Muscle layer of duodenum (tissue), 2 donors: ENCODE results near the gene ITPRIPL2.

ENCODE experiments used
- H3K27ac ChIP-seq: one replicate; pipeline ENCODE4 v1.7.0; 2013; ENCODE audit warnings: mild to moderate bottlenecking, low read length
- H3K27me3 ChIP-seq: one replicate; pipeline ENCODE4 v1.7.0; 2013; ENCODE audit warnings: low read depth, mild to moderate bottlenecking, control low read depth, low read length
- H3K36me3 ChIP-seq, 2 donors: one replicate each; pipeline ENCODE4 v1.7.0; 2013; ENCODE audit warnings: low read length in 2 of 2, control low read depth in 1 of 2, mild to moderate bottlenecking in 1 of 2; ENCODE audit not compliant: insufficient read depth in 2 of 2, control insufficient read depth in 1 of 2
- H3K4me1 ChIP-seq, 2 donors: one replicate each; pipeline ENCODE4 v1.7.0; 2013; ENCODE audit warnings: low read length in 2 of 2, mild to moderate bottlenecking in 2 of 2, control low read depth in 1 of 2, moderate library complexity in 1 of 2; ENCODE audit not compliant: insufficient read depth in 2 of 2, control insufficient read depth in 1 of 2
- H3K4me3 ChIP-seq, 2 donors: one replicate each; pipeline ENCODE4 v1.7.0; 2013; ENCODE audit warnings: low read length in 2 of 2, low read depth in 1 of 2, mild to moderate bottlenecking in 1 of 2
- H3K9me3 ChIP-seq, 2 donors: one replicate each; pipeline ENCODE4 v1.7.0; 2013; ENCODE audit warnings: low read length in 2 of 2, control low read depth in 1 of 2, mild to moderate bottlenecking in 1 of 2; ENCODE audit not compliant: control insufficient read depth in 1 of 2
- donor health status: healthy.

Gene ITPRIPL2

DNA sequence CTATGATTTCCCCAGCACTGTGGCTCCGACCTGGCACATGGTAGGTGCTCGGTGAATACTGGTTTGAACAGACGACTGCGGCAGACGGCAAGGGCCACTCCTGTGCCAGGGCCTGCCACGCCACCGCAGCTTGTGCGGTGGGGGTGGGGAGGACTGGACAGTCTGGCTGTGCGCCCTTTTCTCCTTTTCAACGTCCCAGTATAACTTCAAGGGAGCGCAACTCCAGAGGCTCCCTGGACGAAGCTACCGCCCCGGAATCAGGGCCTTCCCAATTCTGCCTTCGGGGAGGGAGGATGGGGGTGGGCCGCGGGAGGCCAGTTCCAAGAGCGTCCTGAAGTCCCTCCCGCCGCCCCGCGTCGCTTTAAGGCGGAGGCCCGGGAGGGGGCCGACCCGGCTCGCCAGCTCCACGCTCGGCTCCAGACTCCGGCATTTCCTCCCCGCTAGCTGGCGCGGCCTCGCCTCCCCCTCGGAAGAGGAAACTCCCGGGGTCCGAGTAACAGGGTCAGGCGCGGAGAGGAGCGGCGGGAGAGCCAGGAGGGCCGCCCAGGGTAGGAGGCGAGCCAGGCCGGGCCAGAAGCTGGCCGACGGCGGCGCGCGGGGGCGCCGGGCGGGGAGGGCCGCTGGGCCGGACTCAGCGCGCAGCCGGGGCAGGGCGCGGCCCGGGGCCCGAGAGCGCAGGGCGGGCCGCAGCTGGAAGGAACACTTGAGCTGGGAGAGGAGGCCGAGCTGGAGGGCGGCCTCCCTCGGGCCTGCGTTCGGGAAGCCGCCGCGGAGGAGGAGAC is at the start of gene ITPRIPL2:
Gene ITPRIPL2, plus strand, starts transcription at position 388 of the 782 bp plus-strand sequence. CDS start 498 bp downstream, outside the sequence.
- H3K27ac ChIP-seq, result peak within 1 kb of the TSS; percentile 71
- peak within 1 kb of the TSS; percentile 60 to 78 for H3K4me3 ChIP-seq
- H3K27me3 ChIP-seq, result no peaks in the 10 kb centered on the region
- no peaks in the 10 kb centered on the region for H3K9me3 ChIP-seq
- H3K36me3 ChIP-seq, result peaks cover 0 to 7% of the 10 kb centered on the region in 2 donors
- peaks cover 13 to 35% of the 10 kb centered on the region in 2 donors for H3K4me1 ChIP-seq

DNA sequence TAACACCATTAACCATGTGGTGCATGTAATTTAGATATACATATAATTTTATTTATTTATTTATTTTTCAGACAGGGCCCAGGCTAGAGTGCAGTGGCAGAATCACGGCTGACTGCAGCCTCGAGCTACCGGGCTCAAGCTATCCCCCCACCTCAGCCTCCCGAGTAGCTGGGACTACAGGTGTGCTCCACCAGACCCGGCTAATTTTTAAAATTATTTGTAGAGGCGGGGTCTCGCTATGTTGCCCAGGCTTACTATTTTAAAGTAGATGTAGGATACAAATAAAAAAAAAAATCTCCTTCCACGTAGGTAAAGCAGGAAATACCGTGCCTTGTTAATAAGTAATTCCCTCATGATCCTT is 46.8 kb upstream of the ITPRIPL2 start:
- peak overlapping the region; percentile 93 for H3K27ac ChIP-seq
- H3K27me3 ChIP-seq, result no peaks in the 10 kb centered on the region
- H3K4me3 ChIP-seq, result peak overlapping the region; percentile 89 to 95
- H3K4me1 ChIP-seq, result peaks cover 8 to 17% of the 10 kb centered on the region in 2 donors
- no peaks in the 10 kb centered on the region for H3K9me3 ChIP-seq
- peaks cover 0 to 11% of the 10 kb centered on the region in 2 donors for H3K36me3 ChIP-seq

DNA sequence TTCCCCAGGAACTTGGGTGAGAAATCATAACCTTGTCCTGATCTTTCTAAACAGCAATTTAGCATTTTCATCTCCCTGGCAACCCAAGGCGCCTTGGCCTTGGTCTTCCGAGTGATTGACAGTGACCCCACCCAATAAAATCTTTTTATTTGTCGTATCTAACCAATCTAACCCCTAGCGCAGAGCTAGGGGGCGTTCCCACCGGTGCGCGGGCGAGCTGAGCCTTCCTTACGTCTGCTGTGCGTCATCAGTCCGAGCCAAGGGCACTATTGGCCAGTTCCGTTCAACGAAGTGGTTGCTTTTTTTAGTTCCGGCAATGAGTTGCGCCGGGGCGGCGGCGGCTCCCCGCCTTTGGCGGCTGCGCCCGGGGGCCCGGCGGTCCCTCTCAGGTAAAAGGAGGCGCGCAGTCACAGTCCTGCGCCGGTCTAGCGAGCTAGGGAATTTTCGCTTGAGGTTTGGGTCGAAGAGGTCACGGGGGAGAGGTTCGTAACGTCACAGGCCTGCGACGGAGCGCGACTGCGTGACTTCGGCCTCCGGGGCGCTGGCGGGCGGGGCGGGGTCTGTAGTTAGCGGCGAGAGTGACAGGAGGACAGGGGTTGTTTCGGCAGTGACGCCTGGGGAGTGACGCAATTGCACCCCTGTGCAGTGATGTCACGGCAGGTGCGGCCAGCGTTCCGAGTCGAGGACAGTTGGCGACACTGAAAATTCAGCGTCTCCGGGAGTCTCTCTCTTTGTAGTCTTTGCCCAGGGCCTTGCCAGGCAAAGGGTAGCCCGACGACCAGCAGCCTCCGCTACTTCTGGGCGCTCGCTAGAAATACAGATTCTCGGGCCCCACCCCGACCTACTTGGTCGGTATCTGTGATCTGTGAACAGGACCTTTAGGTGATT is 46.2 kb upstream of the ITPRIPL2 start, which contains the start of gene COQ7:
Gene COQ7, plus strand, starts transcription at position 266 of the 888 bp plus-strand sequence. Its CDS starts 51 bp downstream, at position 317.
- peak within 1 kb of the TSS; percentile 89 to 95 for H3K4me3 ChIP-seq
- H3K36me3 ChIP-seq, result peaks cover 0 to 18% of the 10 kb centered on the region in 2 donors
- H3K9me3 ChIP-seq, result no peaks in the 10 kb centered on the region
- peak within 1 kb of the TSS; percentile 93 for H3K27ac ChIP-seq
- H3K27me3 ChIP-seq, result no peaks in the 10 kb centered on the region
- peaks cover 8 to 17% of the 10 kb centered on the region in 2 donors for H3K4me1 ChIP-seq

DNA sequence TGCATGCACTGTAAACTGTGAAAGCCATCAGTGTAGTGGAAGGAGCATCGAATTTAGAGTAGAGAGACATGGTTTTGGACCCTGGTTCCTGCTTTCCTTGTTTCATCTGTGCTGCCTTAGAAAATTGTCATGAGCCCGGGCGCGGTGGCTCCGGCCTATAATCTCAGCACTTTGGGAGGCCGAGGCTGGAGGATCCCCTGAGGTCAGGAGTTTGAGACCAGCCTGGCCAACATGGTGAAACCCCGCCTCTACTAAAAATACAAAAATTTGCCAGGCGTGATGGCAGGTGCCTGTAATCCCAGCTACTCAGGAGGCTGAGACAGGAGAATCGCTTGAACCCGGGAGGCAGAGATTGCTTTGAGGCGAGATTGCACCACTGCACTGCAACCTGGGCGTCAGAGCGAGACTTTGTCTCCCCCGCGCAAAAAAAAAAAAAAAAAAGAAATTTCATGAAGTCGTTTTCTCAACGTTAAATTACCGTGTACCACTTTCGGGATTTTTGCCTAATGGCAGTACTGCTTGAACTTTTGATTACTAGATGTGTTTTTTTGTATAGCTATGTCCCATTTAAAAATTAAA is 45.4 kb upstream of the ITPRIPL2 start:
- Histone ChIP-seq H3K9me3 (no peaks in the 10 kb centered on the region), H3K27me3 (no peaks in the 10 kb centered on the region), H3K36me3 (peaks cover under 1 to 25% of the 10 kb centered on the region in 2 donors), H3K4me1 (peaks cover 8 to 17% of the 10 kb centered on the region in 2 donors), H3K4me3 (peak overlapping the region; percentile 89 to 95), H3K27ac (peak overlapping the region; percentile 93)

DNA sequence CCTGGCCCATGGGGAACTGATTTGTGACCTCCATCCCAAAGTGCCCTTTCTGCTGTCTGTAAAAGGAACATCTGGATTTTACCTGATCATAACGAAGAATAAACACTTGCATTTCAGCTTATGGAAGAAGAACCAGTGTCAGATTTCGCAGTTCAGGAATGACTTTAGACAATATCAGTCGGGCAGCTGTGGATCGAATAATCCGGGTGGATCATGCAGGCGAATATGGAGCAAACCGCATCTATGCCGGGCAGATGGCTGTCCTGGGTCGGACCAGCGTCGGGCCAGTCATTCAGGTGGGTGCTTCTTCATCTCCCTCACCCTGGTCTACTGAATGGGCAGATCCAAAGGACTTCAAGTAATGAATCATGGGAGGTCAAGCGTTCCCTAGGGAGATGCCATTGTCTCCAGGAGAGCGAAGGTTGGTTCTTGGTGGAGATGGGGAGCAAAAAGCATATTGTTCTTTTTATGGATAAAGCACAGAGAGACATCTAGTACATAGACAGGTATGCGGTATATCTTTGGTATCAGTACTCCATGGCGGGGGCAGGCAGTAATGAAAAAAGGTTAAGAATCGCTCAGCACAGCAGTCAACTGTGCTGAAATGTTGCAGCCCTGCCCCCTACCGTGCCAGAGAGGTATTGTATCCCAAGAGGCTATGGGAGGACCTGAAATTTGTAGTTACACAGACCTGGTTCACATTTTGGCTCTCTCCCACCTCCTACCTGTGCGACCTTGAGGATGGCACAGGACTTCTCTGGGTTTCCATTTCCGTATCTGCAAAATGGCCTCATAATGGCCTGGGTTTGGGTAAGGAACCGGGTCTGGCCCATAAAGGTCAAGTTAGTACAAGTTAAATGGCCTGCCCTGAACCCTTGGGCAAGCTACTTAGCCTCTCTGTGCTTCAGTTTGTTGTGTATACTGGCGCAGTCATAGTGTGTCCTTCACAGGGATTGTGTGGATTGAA is 41.7 kb upstream of the ITPRIPL2 start:
- H3K4me3 ChIP-seq, result no peak overlapping the region
- H3K4me1 ChIP-seq, result peaks cover 8 to 22% of the 10 kb centered on the region in 2 donors
- no peaks in the 10 kb centered on the region for H3K9me3 ChIP-seq
- no peaks in the 10 kb centered on the region for H3K27me3 ChIP-seq
- peaks cover 4 to 51% of the 10 kb centered on the region in 2 donors for H3K36me3 ChIP-seq
- H3K27ac ChIP-seq, result no peak overlapping the region

DNA sequence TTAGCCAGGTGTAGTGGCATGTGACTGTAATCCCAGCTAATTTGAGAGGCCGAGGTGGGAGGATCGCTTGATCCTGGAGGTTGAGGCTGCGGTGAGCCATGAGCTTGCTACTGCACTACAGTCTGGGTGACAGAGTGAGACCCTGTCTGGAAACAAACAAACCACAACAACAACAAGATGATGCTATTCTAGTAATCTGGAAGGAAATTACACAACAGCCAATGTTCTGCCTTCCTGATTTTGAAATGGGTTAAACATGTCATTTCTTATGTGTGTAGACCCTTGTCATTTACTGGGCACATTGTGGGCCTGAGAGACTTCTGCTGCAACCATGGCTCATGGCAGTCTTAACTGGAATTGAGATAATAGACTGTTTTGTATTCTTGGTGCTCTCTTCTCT is 40.4 kb upstream of the ITPRIPL2 start:
- no peaks in the 10 kb centered on the region for H3K9me3 ChIP-seq
- H3K36me3 ChIP-seq, result peaks cover 4 to 55% of the 10 kb centered on the region in 2 donors
- no peak overlapping the region for H3K27ac ChIP-seq

DNA sequence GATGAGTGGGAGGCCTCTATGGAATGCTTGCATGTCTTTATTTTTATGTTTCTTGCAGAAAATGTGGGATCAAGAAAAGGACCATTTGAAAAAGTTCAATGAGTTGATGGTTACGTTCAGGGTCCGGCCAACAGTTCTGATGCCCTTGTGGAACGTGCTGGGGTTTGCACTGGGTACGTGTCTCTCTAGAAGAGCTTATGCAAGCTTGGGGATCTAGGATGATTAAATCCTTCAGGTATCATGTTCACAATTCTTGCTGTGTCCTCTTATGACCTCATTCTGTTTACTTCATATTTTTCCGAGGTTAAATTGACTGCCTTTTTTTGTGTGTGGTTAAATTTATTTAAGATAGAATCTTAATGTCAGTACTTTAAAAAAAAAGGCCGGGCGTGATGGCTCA is 39.9 kb upstream of the ITPRIPL2 start:
- peaks cover 3 to 17% of the 10 kb centered on the region in 2 donors for H3K4me1 ChIP-seq
- H3K9me3 ChIP-seq, result no peaks in the 10 kb centered on the region
- no peak overlapping the region for H3K27ac ChIP-seq
- no peaks in the 10 kb centered on the region for H3K27me3 ChIP-seq
- no peak overlapping the region for H3K4me3 ChIP-seq
- H3K36me3 ChIP-seq, result peaks cover 9 to 60% of the 10 kb centered on the region in 2 donors

More for the DNA sequence above, 40.4 kb upstream of the ITPRIPL2 start:
- H3K27me3 ChIP-seq, result no peaks in the 10 kb centered on the region
- H3K4me3 ChIP-seq, result no peak overlapping the region
- peaks cover 8 to 22% of the 10 kb centered on the region in 2 donors for H3K4me1 ChIP-seq

DNA sequence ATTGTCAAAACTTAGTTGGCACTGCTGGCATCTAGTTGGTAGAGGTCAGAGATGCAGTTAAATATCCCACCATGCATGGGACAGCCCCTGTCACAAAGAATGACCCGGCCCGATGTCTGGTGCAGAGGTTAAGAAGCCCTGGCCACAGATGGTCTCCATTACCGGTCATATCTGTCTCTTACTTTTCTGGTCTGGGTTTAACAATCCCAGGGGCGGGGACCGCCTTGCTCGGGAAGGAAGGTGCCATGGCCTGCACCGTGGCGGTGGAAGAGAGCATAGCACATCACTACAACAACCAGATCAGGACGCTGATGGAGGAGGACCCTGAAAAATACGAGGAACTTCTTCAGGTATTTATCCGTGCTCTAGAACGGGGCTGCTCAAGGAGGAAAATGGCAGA is 38.3 kb upstream of the ITPRIPL2 start:
- peaks cover 15 to 71% of the 10 kb centered on the region in 2 donors for H3K36me3 ChIP-seq
- peaks cover 0 to 7% of the 10 kb centered on the region in 2 donors for H3K4me1 ChIP-seq
- H3K27me3 ChIP-seq, result no peaks in the 10 kb centered on the region
- H3K4me3 ChIP-seq, result no peak overlapping the region
- H3K27ac ChIP-seq, result no peak overlapping the region
- no peaks in the 10 kb centered on the region for H3K9me3 ChIP-seq

DNA sequence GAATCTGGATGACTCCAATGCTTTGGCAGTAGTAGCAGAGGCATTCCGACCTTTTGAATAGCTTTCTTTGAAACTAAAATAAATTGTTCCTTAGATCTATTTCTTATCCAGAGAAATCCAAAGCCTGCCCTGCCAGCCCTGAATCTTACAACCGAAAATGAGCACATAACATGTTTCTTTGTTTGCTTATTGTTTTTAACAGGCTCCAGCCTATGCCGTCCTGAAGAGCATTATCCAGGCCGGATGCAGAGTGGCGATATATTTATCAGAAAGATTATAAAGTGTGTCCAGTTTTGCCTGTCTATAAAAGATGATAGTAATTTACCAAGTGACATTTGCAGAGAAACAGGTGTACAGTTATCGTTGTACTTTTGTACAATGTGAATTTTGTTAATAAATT is 35.9 kb upstream of the ITPRIPL2 start:
- Histone ChIP-seq H3K27ac (no peak overlapping the region), H3K27me3 (no peaks in the 10 kb centered on the region), H3K4me3 (no peak overlapping the region), H3K9me3 (no peaks in the 10 kb centered on the region), H3K4me1 (peaks cover 0 to 7% of the 10 kb centered on the region in 2 donors), H3K36me3 (peaks cover 15 to 61% of the 10 kb centered on the region in 2 donors)

DNA sequence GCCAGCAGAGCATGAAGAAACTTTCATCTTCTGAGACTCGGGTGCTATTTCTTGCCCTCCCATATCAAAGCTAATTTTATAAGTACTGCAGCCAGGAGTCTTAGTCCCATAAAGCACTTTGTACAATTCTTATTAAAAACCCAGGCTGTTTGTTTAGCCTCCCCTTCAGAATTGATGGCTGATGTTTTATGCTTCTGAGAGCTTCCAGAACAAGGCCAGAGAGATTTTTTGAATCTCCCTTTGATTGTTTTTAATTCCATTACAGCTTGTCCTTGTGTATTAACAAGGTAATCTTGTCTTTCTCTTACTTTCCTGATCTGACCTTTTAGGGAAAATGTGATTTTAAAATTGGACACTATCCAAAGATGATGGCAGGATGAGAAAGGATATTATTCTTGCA is 30.1 kb upstream of the ITPRIPL2 start:
- H3K27ac ChIP-seq, result no peak overlapping the region
- H3K4me3 ChIP-seq, result no peak overlapping the region
- H3K36me3 ChIP-seq, result peaks cover 8 to 19% of the 10 kb centered on the region in 2 donors
- H3K9me3 ChIP-seq, result no peaks in the 10 kb centered on the region
- peaks cover 7 to 11% of the 10 kb centered on the region in 2 donors for H3K4me1 ChIP-seq
- H3K27me3 ChIP-seq, result no peaks in the 10 kb centered on the region
